GM18505 (cell line): ENCODE results near the gene WDR41.

Experiments used
- ATAC-seq: cut with Tn5 transposase; IDR thresholded peaks from one replicate; pipeline ENCODE4 v1.9.1; 2021; ENCODE audit not compliant: unreplicated experiment
- POLR2A ChIP-seq: IDR thresholded peaks from 4 replicates; pipeline ENCODE4 v1.6.1; 2011; ENCODE audit warnings: borderline replicate concordance; ENCODE audit not compliant: insufficient read depth, insufficient read length; ENCODE audit errors: extremely low read depth

WDR41 gene

DNA sequence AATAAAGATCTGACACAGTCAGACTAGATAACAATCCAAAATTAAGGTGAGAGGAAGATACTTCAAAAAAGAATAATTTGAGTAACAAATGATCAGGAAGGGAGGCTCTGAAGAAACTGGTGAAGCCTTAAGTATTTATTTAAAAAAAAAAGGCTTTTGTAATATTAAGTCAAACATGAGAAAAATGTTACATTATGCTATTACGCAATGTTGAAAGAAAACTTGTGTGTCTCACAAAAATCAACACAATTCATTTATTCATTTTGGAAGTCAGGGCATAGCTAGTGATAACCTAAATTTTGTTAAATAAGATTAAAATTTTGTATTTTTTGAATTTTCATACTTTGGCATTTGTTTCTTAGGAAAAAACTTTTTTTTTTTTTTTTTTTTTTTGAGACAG, 28.2 kb downstream of the WDR41 start:
- TF ChIP-seq POLR2A: no peak
- ATAC-seq: no peak

DNA sequence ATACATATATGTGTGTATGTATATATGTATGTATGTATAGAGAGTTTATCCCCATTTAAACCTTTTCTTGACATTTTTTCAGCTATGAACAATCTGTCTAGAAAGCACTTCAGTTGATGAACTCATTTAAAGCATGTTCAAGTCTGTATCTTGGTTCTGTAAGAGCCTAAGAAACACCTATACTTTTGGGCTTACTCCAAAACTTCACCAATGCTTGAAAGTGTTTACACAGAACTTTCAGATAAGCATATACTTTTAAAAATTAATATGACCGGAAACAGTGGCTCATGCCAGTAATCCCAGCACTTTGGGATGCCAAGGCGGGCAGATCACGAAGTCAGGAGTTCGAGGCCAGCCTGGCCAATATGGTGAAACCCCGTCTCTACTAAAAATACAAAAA, 30.8 kb downstream of the WDR41 start:
- TF ChIP-seq POLR2A: no peak
- no peak for ATAC-seq

DNA sequence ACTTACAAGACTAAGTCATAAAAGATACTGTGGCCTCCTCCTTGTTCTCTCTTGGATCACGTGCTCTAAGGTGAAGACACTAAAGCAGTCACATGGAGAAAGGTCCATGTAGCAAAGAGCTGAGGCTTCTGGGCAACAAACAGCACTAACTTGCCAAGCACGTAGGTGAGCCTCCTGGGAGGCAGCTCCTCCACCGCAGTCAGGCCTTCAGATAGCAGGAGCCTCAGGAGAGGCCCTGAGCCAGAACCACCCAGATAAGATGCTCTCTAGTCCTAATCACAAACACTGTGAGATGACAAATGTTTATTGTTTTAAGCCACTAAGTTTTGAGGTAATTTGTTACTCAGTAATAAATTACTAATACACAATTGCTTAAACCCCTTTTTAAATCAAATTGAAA, 38.0 kb downstream of the WDR41 start:
- no peak for TF ChIP-seq POLR2A
- no peak for ATAC-seq

DNA sequence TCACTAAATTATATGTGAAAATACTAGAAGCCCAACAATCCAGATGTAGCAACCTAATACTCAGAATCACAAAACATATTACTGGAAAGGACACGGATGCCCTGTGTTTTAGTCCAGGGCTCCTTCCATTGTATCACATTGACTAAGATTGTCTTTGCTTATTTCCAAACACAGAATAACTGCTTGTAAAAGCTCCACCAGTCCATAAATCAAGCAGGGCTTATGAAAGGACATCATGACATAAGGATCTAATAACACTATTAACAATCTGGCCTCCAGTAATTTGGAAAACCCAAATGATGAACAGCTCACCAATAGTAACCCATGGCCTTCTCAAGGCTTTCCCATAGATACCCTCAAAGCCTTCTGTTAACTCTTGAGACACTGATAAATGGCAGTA, 39.8 kb downstream of the WDR41 start:
- ATAC-seq: no peak
- no peak for TF ChIP-seq POLR2A

DNA sequence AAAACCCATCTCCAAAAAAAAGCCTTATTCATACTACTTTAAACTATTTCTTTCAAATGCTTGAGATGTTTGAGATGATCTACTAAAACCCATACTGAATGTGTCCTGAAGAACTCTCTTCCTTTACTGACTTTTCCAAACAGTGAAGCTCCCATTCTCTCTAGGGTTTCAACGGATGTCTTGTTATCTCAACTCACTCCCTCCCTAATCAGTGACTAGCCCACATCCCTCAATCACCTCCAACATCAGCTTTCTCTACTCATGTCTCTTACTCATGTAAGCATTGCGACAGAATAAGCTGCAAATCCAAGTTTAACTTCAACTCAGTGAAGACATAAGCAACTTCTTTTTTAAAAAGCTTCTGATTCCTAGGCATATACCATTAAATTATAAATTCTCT, 42.1 kb downstream of the WDR41 start:
- no peak for TF ChIP-seq POLR2A
- no peak for ATAC-seq

DNA sequence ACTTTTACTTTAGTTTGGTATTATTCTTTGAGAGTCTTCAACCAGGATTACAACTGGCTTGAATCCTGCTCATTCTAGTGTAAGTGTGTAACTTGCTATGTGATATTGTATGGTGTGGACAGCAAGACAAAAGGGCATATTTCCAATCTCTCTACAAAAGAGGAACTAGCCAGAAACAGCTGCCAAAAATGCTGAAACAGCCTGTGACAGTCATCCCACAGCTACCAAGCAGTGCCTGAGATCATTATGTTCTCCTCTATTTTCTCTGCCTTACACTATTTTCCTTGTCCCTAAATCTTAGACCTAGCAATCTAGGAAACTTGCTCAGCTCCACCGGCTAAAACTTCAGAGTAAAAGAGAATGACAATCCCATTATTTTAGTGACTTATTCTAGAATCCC, 42.8 kb downstream of the WDR41 start:
- no peak for TF ChIP-seq POLR2A
- ATAC-seq: no peak

DNA sequence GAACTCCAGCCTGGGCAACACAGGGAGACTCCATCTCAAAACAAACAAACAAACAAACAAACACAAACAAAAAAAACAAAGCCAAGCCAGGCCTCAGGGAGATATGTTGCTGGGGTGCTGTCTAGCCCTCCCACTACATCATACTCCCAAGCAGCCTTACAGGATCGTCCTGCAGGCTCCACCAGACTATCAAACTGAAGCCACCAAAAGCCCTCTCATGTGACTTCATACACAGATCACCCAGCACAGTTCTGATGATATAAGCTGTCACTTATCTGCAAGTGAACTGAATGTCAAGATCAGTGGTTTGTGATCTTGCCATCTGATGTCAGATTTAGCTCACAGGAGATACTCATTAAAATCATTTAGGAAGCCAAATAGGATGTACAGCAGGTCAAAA, 43.3 kb downstream of the WDR41 start:
- no peak for TF ChIP-seq POLR2A
- no peak for ATAC-seq

DNA sequence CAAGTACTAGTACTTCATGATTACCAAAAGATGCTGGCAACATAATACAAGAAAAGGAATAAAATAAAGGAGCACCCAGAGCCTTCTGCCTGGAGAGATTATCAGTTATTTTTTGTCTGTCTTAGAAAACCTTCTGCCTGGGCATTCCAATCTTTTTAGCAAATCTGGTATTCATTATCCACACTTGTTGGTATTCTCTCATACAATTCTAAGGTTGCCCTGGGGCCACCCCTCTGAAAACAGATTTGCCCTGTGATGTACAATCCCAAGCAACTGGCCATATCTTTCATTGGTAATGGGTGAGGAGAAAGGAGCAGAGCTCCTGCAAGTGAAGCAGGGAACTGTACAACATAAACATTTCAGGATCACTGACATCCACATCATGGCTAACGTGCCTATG, 47.8 kb downstream of the WDR41 start:
- TF ChIP-seq POLR2A: no peak
- no peak for ATAC-seq

DNA sequence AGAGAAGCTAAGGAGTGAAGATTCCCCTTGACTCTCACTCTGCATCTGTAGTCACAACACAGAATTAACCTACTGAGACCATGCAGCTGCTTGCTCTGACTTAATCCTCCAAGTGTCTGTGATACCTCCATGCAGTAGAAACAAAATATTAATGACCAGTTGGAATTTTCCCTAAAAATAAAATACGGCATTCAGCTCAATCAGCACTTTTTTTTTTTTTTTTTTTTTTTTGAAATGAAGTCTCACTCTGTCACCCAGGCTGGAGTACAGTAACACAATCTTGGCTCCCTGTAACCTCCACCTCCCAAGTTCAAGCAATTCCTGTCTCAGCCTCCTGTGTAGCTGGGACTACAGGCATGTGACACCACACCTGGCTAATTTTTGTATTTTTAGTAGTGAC, 48.4 kb downstream of the WDR41 start:
- TF ChIP-seq POLR2A: no peak
- ATAC-seq: no peak

DNA sequence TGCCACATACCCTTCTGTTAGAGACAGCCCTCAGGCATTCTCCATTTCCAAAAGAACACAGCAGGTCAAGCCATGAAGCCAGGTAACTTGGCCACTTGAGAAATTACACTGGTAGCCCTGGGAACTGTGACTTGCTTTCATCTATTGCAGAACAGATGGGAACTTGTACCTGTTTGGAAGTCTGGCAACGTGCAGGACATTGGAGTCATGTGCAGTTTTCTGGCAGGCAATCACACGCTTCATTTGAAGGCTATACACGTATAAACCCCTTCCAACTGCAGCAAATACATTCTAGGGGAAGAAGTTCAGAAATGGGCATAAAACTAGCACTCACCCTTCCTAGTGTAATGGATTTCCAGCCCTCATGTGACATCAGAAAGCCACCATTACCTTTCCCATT, 54.0 kb downstream of the WDR41 start:
- no peak for TF ChIP-seq POLR2A
- ATAC-seq: no peak

DNA sequence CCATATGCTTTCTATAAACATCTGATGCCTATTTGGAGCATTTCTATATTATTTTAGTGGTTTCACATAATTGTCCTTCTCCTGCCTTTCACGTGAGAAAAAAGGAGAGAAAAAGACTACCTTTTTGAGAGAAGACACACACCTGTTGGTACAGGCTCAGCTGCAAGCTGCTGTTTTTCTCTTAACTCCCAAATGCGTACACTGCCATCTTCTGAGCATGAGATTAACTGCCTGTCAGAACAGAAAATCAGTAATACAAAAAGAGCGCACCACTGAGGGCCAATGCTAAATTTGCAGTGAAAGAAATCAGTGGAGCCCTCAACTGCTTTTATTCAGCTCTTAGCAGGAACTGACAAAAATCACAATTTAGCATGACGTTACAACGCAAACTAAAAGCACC, 54.9 kb downstream of the WDR41 start:
- TF ChIP-seq POLR2A: no peak
- no peak for ATAC-seq

DNA sequence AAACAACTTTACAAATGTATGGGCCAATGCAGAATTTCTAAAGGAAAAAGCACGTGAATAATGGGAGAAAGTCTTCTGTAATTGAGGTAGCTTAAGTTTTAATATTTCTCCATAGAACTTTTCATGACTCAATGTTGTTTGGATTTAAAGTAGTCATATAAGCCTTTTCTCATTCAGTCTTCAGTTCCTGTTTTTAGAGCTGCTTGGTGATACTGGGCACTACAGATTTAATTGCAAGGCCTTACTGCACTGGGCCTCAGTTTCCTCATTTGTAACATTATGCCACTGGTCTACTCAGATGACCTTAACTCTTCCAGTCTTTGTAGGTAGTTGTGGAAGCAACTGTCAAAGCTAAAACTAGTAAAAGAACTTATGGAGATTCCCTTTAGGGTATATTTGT, 60.4 kb downstream of the WDR41 start:
- no peak for TF ChIP-seq POLR2A
- ATAC-seq: no peak

DNA sequence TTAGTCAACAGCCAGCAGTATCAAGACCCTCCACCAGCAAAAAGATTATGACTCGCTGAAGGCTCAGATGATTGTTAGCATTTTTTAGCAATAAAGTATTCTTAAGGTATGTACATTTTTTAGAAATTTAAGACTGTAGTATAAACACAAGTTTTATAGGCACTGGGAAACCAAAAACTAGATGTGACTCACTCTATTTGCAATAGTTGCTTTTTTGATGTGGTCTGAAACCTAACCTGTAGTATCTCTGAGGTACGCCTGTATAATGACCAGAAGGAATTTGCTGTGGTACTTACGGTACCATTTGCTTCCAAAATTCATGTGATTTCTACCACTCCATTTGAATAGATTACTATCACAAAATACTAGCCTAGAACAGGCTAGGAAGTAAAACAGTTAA, 60.8 kb downstream of the WDR41 start:
- ATAC-seq: no peak

DNA sequence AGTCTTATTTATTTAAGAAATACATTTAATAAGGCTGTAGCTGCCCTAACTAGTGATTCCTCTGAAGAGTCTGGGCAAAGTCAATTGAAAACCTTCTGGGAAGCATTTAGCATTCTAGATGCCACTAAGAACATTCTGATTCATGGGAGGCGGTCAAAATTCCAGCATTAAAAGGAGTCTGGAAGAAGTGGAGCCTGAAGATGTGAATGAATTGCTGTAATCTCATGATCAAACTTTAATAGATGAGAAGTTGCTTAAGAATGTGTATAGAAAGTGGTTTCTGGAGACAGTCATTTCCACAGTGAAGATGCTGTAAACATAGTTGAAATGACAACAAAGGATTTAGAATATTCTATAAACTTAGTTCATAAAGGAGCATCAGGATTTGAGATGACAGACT, 61.4 kb downstream of the WDR41 start:
- TF ChIP-seq POLR2A: no peak
- ATAC-seq: no peak

More for the DNA sequence above, 60.8 kb downstream of the WDR41 start:
- no peak for TF ChIP-seq POLR2A

DNA sequence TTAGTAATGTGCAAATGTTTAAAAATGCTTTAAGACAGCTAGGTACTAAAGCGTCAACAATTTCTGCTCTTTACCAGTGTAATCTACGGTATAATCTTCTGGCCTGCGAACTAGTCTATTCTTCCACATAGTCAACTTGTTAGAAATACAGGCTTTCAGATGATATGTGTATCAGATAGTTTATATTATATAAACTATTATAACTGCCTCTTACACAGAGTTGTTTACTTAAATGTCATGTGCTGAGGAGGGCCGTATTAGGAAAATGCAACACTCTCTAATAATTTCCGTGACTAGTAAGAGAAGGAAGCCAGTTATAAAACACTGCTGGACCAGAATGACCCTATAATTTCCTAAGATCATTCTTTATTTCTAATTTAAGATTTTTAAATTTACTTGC, 63.6 kb downstream of the WDR41 start:
- ATAC-seq: no peak
- no peak for TF ChIP-seq POLR2A
